ENCODE results near the gene ENTREP3.

DNA sequence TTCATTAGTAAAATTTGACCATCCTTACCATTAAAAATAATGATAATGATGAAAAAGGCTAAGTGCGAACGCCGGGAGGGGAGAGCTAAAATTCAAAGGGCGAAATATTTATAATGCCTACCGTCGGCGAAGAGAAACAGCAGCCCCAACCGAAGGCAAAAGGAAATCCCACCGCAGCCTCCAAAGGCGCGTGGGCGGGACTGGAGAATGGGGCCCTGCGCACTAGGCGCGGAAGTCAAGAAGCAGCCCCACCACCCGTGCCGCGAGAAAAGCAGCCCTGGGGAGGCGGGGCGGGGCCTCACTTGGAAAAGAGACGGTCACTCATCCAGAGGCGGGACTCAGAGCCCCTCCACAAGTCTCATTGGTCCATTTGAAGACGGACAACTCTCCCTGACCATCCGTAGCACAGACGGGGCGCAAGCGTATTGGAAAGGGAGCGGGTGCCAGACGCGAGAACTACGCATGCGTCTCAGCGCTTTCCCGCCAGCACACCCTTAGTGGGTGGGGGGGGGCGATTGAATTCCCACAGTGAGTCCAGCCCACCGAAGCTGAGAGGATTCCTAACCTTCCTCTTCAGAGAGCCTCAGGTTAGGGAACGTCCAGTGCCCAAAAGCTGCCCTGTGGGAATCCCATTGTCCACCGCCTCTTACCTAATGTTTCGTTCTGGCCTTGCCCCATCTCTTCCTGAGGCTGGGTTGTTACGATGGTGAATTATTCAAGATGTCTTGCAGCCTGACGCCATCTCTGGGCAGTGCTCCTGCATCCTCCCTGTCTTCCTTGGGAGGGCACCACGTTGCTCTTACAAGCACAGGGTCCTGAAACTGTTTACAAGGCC lies 27.8 kb downstream of the ENTREP3 start:
- TF ChIP-seq EZH2 (IDR thresholded peaks at IDR 0.05), result no peak
- peak; percentile 95 for TF ChIP-seq POLR2AphosphoS5 (IDR thresholded peaks at IDR 0.05; ENCODE audit: borderline replicate concordance, low read depth, low read length)
- TF ChIP-seq FOXP2 (optimal IDR thresholded peaks at IDR 0.05; ENCODE audit: control extremely low read depth, extremely low read length, insufficient read depth), result no peak

All from SK-N-MC (cell line).